HEK293 (cell line): ENCODE results near the gene ACSL5.

ENCODE experiments used
- CTCF ChIA-PET: fragments of 350-600 bp; formaldehyde crosslinking; extraction: SDS; loops from one replicate; lab custom pipeline; 2021; ENCODE audit warnings: antibody characterized with exemption; lab: Yijun Ruan, JAX
- POLR2A ChIA-PET: fragments of 300-600 bp; formaldehyde crosslinking; extraction: SDS; loops from one replicate; lab custom pipeline; 2020; ENCODE audit warnings: antibody characterized with exemption, inconsistent platforms; lab: Yijun Ruan, JAX
- H3K27ac ChIP-seq: fragments of 200-500 bp; sonication (Bioruptor generic); 2 replicates; pipeline ENCODE4 v1.5.1; 2014; ENCODE audit warnings: low read depth, low read length, control low read depth, inconsistent platforms; ENCODE audit errors: extremely low read depth
- H3K36me3 ChIP-seq, 2 experiments: fragments of 200-500 bp in 1 of 2; sonication (Bioruptor generic) in 1 of 2; 1 replicate in 1 of 2; 2 replicates in 1 of 2; pipeline ENCODE4 v1.5.1; 2014 to 2017; ENCODE audit warnings: inconsistent platforms in 2 of 2, low read length in 2 of 2; ENCODE audit not compliant: control insufficient read depth in 2 of 2, insufficient read depth in 1 of 2
- H3K4me1 ChIP-seq: fragments of 200-500 bp; sonication (Bioruptor generic); 2 replicates; pipeline ENCODE4 v1.5.1; 2014; ENCODE audit warnings: mild to moderate bottlenecking, low read length, inconsistent platforms; ENCODE audit not compliant: control insufficient read depth, insufficient read depth
- H3K4me3 ChIP-seq: 2 replicates; pipeline ENCODE4 v1.5.1; 2011; ENCODE audit warnings: low read depth, mild to moderate bottlenecking, control low read depth, low read length, moderate library complexity
- H3K9me3 ChIP-seq: fragments of 200-500 bp; sonication (Bioruptor generic); 2 replicates; pipeline ENCODE4 v1.5.1; 2014; ENCODE audit warnings: low read depth, low read length, inconsistent platforms; ENCODE audit not compliant: control insufficient read depth, insufficient read depth
- KLF17 ChIP-seq: fragments of 450-650 bp; formaldehyde crosslinking; IDR thresholded peaks from 2 replicates; pipeline ENCODE4 v1.5.1; 2016; ENCODE audit warnings: missing biosample characterization, missing genetic modification characterization
- RBAK ChIP-seq: fragments of 450-650 bp; formaldehyde crosslinking; IDR thresholded peaks from 2 replicates; pipeline ENCODE4 v1.5.1; 2016; ENCODE audit warnings: missing biosample characterization, missing genetic modification characterization
- REPIN1 ChIP-seq: fragments of 450-650 bp; formaldehyde crosslinking; IDR thresholded peaks from 2 replicates; pipeline ENCODE4 v1.5.1; 2017; ENCODE audit warnings: missing biosample characterization, missing genetic modification characterization, low read depth
- WT1 ChIP-seq: fragments of 450-650 bp; formaldehyde crosslinking; IDR thresholded peaks from 2 replicates; pipeline ENCODE4 v1.5.1; 2016; ENCODE audit warnings: missing biosample characterization, missing genetic modification characterization
- ZNF2 ChIP-seq: fragments of 450-650 bp; formaldehyde crosslinking; IDR thresholded peaks from 2 replicates; pipeline ENCODE4 v1.5.1; 2016; ENCODE audit warnings: missing biosample characterization, missing genetic modification characterization
- ZNF211 ChIP-seq: fragments of 450-650 bp; formaldehyde crosslinking; IDR thresholded peaks from 2 replicates; pipeline ENCODE4 v1.5.1; 2016; ENCODE audit warnings: low read depth, missing biosample characterization, missing genetic modification characterization
- ZNF37A ChIP-seq: fragments of 450-650 bp; IDR thresholded peaks from 2 replicates; pipeline ENCODE4 v1.5.1; 2018; ENCODE audit warnings: missing biosample characterization, missing genetic modification characterization
- ZNF423 ChIP-seq: fragments of 450-650 bp; formaldehyde crosslinking; IDR thresholded peaks from 2 replicates; pipeline ENCODE4 v1.5.1; 2016; ENCODE audit warnings: missing biosample characterization, missing genetic modification characterization
- ZNF521 ChIP-seq: fragments of 450-650 bp; formaldehyde crosslinking; IDR thresholded peaks from 2 replicates; pipeline ENCODE4 v1.5.1; 2017; ENCODE audit warnings: missing biosample characterization, mild to moderate bottlenecking, missing genetic modification characterization
- ZNF530 ChIP-seq: fragments of 450-650 bp; formaldehyde crosslinking; IDR thresholded peaks from 2 replicates; pipeline ENCODE4 v1.5.1; 2016; ENCODE audit warnings: low read depth, missing biosample characterization, missing genetic modification characterization
- ZNF658 ChIP-seq: fragments of 450-650 bp; formaldehyde crosslinking; IDR thresholded peaks from 2 replicates; pipeline ENCODE4; 2016; ENCODE audit warnings: missing biosample characterization, missing genetic modification characterization
- ZNF701 ChIP-seq: fragments of 450-650 bp; formaldehyde crosslinking; IDR thresholded peaks from 2 replicates; pipeline ENCODE4 v1.5.1; 2016; ENCODE audit warnings: missing biosample characterization, missing genetic modification characterization
- ZSCAN30 ChIP-seq: fragments of 450-650 bp; IDR thresholded peaks from 2 replicates; pipeline ENCODE4 v1.5.1; 2018; ENCODE audit warnings: missing biosample characterization, mild to moderate bottlenecking, missing genetic modification characterization, moderate library complexity
- TF ChIP-seq, protein P1 (sequence below): fragments of 450-650 bp; formaldehyde crosslinking; IDR thresholded peaks from 2 replicates; pipeline ENCODE4 v1.5.1; 2017; ENCODE audit warnings: missing biosample characterization, missing genetic modification characterization
- TF ChIP-seq, protein P2 (sequence below): fragments of 450-650 bp; formaldehyde crosslinking; IDR thresholded peaks from 2 replicates; pipeline ENCODE4 v1.5.1; 2016; ENCODE audit warnings: missing biosample characterization, missing genetic modification characterization
- TF ChIP-seq, protein P3 (sequence below): fragments of 450-650 bp; formaldehyde crosslinking; IDR thresholded peaks from 2 replicates; pipeline ENCODE4 v1.5.1; 2016; ENCODE audit warnings: missing biosample characterization, missing genetic modification characterization
- TF ChIP-seq, protein P4 (sequence below): fragments of 450-650 bp; formaldehyde crosslinking; IDR thresholded peaks from 2 replicates; pipeline ENCODE4 v1.5.1; 2016; ENCODE audit warnings: missing biosample characterization, missing genetic modification characterization, borderline replicate concordance

Gene ACSL5

DNA sequence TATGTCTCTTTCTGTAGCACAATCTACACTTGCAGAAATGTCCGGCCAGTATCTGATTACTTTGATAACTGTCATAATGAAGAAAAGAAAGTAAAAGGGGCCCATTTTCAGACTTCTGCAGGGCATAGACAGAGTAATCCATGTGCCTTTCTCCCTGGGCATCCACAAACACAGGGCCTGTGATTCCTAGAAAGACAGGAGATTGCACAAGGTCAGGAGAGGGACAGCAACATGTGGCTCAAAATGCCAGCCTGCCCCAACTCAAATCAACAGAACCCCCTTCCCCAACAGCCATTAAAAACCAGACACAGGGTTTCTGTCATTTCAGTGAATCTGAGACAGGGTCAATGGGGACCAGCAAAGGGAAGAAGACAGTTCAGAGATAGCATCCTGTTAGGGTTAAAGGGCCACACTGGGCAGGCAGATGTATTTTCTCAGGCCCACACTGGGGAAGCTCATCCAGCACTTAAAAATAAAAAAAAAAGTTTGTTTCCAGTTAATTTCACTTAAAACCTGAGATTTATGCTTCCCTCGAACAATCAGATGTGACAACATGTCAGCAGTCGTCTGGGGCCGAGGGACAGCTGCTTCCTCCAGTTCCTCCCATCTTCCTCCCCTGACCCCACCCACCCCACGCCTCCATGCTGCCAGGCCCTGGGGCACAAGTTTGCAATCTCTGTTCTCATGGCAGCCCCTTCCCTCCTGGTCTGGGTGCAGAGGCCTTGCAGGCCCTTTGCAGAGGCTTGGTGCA lies 30.7 kb upstream of the ACSL5 start:
- no peaks in the 10 kb centered on the region for H3K9me3 ChIP-seq
- CTCF ChIA-PET, result no interaction called here
- POLR2A ChIA-PET, result no interaction called here
- TF ChIP-seq, protein P1, sequence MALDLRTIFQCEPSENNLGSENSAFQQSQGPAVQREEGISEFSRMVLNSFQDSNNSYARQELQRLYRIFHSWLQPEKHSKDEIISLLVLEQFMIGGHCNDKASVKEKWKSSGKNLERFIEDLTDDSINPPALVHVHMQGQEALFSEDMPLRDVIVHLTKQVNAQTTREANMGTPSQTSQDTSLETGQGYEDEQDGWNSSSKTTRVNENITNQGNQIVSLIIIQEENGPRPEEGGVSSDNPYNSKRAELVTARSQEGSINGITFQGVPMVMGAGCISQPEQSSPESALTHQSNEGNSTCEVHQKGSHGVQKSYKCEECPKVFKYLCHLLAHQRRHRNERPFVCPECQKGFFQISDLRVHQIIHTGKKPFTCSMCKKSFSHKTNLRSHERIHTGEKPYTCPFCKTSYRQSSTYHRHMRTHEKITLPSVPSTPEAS (tag by site-specific recombination), result no peak
- TF ChIP-seq ZNF521, result no peak
- TF ChIP-seq WT1, result no peak
- TF ChIP-seq ZNF423, result no peak
- TF ChIP-seq ZSCAN30 (tag by site-specific recombination), result no peak
- no peak for TF ChIP-seq ZNF2 (tag by site-specific recombination)
- no peak for TF ChIP-seq ZNF37A (tag by site-specific recombination)
- TF ChIP-seq ZNF701 (tag by site-specific recombination), result no peak
- TF ChIP-seq REPIN1 (tag by site-specific recombination), result no peak
- TF ChIP-seq, protein P2, sequence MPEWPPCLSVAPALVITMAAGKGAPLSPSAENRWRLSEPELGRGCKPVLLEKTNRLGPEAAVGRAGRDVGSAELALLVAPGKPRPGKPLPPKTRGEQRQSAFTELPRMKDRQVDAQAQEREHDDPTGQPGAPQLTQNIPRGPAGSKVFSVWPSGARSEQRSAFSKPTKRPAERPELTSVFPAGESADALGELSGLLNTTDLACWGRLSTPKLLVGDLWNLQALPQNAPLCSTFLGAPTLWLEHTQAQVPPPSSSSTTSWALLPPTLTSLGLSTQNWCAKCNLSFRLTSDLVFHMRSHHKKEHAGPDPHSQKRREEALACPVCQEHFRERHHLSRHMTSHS, result no peak
- no peak for TF ChIP-seq ZNF211 (tag by site-specific recombination)
- TF ChIP-seq KLF17 (tag by site-specific recombination), result no peak
- TF ChIP-seq ZNF530 (tag by site-specific recombination), result no peak
- no peak for TF ChIP-seq ZNF658 (tag by site-specific recombination)
- TF ChIP-seq, protein P3, sequence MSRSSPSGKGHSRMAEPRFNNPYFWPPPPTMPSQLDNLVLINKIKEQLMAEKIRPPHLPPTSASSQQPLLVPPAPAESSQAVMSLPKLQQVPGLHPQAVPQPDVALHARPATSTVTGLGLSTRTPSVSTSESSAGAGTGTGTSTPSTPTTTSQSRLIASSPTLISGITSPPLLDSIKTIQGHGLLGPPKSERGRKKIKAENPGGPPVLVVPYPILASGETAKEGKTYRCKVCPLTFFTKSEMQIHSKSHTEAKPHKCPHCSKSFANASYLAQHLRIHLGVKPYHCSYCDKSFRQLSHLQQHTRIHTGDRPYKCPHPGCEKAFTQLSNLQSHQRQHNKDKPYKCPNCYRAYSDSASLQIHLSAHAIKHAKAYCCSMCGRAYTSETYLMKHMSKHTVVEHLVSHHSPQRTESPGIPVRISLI, result no peak
- TF ChIP-seq, protein P4, sequence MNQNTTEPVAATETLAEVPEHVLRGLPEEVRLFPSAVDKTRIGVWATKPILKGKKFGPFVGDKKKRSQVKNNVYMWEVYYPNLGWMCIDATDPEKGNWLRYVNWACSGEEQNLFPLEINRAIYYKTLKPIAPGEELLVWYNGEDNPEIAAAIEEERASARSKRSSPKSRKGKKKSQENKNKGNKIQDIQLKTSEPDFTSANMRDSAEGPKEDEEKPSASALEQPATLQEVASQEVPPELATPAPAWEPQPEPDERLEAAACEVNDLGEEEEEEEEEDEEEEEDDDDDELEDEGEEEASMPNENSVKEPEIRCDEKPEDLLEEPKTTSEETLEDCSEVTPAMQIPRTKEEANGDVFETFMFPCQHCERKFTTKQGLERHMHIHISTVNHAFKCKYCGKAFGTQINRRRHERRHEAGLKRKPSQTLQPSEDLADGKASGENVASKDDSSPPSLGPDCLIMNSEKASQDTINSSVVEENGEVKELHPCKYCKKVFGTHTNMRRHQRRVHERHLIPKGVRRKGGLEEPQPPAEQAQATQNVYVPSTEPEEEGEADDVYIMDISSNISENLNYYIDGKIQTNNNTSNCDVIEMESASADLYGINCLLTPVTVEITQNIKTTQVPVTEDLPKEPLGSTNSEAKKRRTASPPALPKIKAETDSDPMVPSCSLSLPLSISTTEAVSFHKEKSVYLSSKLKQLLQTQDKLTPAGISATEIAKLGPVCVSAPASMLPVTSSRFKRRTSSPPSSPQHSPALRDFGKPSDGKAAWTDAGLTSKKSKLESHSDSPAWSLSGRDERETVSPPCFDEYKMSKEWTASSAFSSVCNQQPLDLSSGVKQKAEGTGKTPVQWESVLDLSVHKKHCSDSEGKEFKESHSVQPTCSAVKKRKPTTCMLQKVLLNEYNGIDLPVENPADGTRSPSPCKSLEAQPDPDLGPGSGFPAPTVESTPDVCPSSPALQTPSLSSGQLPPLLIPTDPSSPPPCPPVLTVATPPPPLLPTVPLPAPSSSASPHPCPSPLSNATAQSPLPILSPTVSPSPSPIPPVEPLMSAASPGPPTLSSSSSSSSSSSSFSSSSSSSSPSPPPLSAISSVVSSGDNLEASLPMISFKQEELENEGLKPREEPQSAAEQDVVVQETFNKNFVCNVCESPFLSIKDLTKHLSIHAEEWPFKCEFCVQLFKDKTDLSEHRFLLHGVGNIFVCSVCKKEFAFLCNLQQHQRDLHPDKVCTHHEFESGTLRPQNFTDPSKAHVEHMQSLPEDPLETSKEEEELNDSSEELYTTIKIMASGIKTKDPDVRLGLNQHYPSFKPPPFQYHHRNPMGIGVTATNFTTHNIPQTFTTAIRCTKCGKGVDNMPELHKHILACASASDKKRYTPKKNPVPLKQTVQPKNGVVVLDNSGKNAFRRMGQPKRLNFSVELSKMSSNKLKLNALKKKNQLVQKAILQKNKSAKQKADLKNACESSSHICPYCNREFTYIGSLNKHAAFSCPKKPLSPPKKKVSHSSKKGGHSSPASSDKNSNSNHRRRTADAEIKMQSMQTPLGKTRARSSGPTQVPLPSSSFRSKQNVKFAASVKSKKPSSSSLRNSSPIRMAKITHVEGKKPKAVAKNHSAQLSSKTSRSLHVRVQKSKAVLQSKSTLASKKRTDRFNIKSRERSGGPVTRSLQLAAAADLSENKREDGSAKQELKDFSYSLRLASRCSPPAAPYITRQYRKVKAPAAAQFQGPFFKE (tag by site-specific recombination), result no peak
- TF ChIP-seq RBAK (tag by site-specific recombination), result no peak
- TF ChIP-seq, all 188 proteins: peak for 0
- Histone ChIP-seq H3K36me3 (no peaks in the 10 kb centered on the region), H3K27ac (no peak overlapping the region), H3K4me1 (no peaks in the 10 kb centered on the region), H3K4me3 (no peak overlapping the region)
